ENCODE measurements around the gene C1orf52.

- TF ChIP-seq FOXP2 (optimal IDR thresholded peaks at IDR 0.05; ENCODE audit: control extremely low read depth, extremely low read length, insufficient read depth) (no peak), POLR2AphosphoS5 (IDR thresholded peaks at IDR 0.05; ENCODE audit: borderline replicate concordance, low read depth, low read length) (no peak)
These were observed 38.7 kb downstream of the C1orf52 start for GRCh38 chr1:85220756-85221201.
